ENCODE data around the gene RAB11FIP3. TPM values are rescaled to one million over a fixed set of nuclear protein-coding genes. Genes with fewer than 3 reads are reported as not detected.

Gene RAB11FIP3
- total and polyA plus RNA-seq, 2 of the 13 experiments (the other 11 are each of a cell fraction or from before 2014, with no cell fraction given) = 34.3 to 57.6 TPM

GRCh38 chr16:442976-443375, 17.5 kb downstream of the RAB11FIP3 start:
- Histone ChIP-seq H3K79me2 (ENCODE audit: insufficient read depth, low read length) (peaks cover 51% of the 10 kb centered on the region), H3K36me3 (replicated peaks in 1 of 2; ENCODE audit: control insufficient read depth in 1 of 2, insufficient read depth in 2 of 2, low read length in 2 of 2) (peaks cover 2 to 29% of the 10 kb centered on the region in 2 experiments; a peak in 3 of 5 replicates), H4K20me1 (ENCODE audit: insufficient read depth, low read length) (0 out of 2 replicates have a peak, but pooled peaks cover 5% of the 10 kb centered on the region), H3K27ac (ENCODE audit: extremely low read length, insufficient read depth, low read length) (no peak overlapping the region), H3K4me1 (ENCODE audit: insufficient read depth, low read length) (no peaks in the 10 kb centered on the region), H3K4me2 (ENCODE audit: low read depth, low read length) (no peak overlapping the region), H3K4me3 (replicated peaks in 1 of 3; ENCODE audit: insufficient read depth in 1 of 3, low read depth in 2 of 3, low read length in 3 of 3) (no peak overlapping the region), H3K9ac (ENCODE audit: insufficient read depth, low read depth, low read length) (no peak overlapping the region), H2AFZ (ENCODE audit: low read length) (no peak overlapping the region), H3K27me3 (ENCODE audit: control insufficient read depth in 1 of 2, insufficient read depth in 2 of 2, low read length in 2 of 2) (no peaks in the 10 kb centered on the region), H3K9me3 (ENCODE audit: low read length) (no peaks in the 10 kb centered on the region)
- no peak for FAIRE-seq
- WGBS (ENCODE audit: low lambda C conversion rate) = 98% methylated on average over 6 of the region's 6 CpGs
- no TSS peak for BruUV-seq (replicated peaks)
- POLR2A ChIA-PET = no interaction called here
- no peak for TF ChIP-seq SOX13 (IDR thresholded peaks at IDR 0.05)
- TF ChIP-seq SOX13 (CRISPR knock-in tag; conservative IDR thresholded peaks at IDR 0.05 in 1 of 2, IDR thresholded peaks at IDR 0.05 in 1 of 2) = no peak
- TF ChIP-seq TAF15 (IDR thresholded peaks at IDR 0.05; ENCODE audit: low read depth, low read length, poor library complexity, severe bottlenecking) = no peak
- TF ChIP-seq YEATS2 (CRISPR knock-in tag; IDR thresholded peaks at IDR 0.05; ENCODE audit: borderline replicate concordance) = no peak
- no peak for TF ChIP-seq AGO2 (optimal IDR thresholded peaks at IDR 0.05; ENCODE audit: low read depth, low read length)
- TF ChIP-seq ATF5 (CRISPR knock-in tag; IDR thresholded peaks at IDR 0.05; ENCODE audit: low read depth) = no peak
- TF ChIP-seq DPF2 (CRISPR knock-in tag; IDR thresholded peaks at IDR 0.05; ENCODE audit: borderline replicate concordance, low read depth) = no peak
- no peak for TF ChIP-seq NFE2 (CRISPR knock-in tag; IDR thresholded peaks at IDR 0.05)
- TF ChIP-seq ELF3 (CRISPR knock-in tag; IDR thresholded peaks at IDR 0.05) = no peak
- no peak for TF ChIP-seq HMGA1 (CRISPR knock-in tag; conservative IDR thresholded peaks at IDR 0.05)
- TF ChIP-seq ZNF513 (CRISPR knock-in tag; conservative IDR thresholded peaks at IDR 0.05) = no peak
- no peak for TF ChIP-seq ZNF276 (CRISPR knock-in tag; IDR thresholded peaks at IDR 0.05; ENCODE audit: low read depth)
- TF ChIP-seq ZNF792 (CRISPR knock-in tag; IDR thresholded peaks at IDR 0.05) = no peak
- TF ChIP-seq ZXDC (CRISPR knock-in tag; IDR thresholded peaks at IDR 0.05) = no peak
- CTCF ChIA-PET (ENCODE audit: low intra/inter-chr PET ratio, low total read pairs) = no interaction called here
- in situ Hi-C loops (cut with HindIII; ENCODE audit: extremely low pct_ligation_motif_present, low pct_unique_long_range_greater_than_20kb) (no loop called here), intact Hi-C loops (cut with micrococcal nuclease; ENCODE audit: unreplicated experiment) (no loop called here)
- no peak for ATAC-seq
- DNase-seq (ENCODE audit: low spot score) = no peak
